ENCODE measurements around the gene CLCN2.
A peak's percentile ranks its signal among the peaks of the same experiment; 100 is the strongest.

CLCN2 gene

DNA sequence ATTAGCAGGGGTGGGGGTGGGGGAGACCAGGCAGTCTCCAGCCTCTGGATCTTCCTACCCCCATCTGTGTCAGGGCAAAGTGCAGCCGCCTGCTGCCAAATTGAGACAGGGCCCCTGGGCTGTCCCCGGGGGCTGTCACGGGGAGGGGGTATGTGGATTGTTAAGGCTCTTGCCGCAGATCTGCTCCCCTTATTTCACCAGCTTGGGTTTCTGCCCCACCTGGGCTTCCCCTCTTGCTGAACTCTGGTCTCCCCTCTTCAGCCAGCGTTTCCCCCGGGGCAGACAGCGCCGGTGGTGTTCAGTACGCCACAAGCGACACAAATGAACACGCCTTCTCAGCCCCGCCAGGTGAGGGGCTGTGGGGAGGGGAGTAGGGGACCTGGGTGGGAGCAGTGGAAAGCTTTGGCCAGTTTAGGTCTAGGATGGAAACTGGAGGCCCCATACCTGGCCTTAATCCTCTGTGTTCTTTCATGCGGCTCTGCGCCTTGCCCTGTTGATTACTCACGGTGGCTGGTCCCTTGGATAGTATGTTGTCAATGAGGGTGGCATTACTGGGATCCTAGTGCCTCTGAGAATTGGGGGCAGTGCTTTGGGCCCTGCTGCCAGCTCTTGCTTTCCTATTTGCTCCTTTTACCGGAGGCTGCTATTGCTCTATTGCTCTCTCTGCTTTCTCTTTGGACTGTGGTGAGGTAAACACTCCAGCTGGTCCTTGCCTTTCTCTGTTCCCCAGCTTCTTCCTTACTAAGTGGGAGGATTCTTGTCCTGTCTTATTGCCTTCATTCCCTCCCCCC lies 45.3 kb downstream of the CLCN2 start:
- TF ChIP-seq ZFX (IDR thresholded peaks at IDR 0.05), result no peak
- TF ChIP-seq, protein P1, sequence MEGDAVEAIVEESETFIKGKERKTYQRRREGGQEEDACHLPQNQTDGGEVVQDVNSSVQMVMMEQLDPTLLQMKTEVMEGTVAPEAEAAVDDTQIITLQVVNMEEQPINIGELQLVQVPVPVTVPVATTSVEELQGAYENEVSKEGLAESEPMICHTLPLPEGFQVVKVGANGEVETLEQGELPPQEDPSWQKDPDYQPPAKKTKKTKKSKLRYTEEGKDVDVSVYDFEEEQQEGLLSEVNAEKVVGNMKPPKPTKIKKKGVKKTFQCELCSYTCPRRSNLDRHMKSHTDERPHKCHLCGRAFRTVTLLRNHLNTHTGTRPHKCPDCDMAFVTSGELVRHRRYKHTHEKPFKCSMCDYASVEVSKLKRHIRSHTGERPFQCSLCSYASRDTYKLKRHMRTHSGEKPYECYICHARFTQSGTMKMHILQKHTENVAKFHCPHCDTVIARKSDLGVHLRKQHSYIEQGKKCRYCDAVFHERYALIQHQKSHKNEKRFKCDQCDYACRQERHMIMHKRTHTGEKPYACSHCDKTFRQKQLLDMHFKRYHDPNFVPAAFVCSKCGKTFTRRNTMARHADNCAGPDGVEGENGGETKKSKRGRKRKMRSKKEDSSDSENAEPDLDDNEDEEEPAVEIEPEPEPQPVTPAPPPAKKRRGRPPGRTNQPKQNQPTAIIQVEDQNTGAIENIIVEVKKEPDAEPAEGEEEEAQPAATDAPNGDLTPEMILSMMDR (conservative IDR thresholded peaks at IDR 0.05), result no peak
- H3K27ac ChIP-seq, result peak overlapping the region; percentile 95

DNA sequence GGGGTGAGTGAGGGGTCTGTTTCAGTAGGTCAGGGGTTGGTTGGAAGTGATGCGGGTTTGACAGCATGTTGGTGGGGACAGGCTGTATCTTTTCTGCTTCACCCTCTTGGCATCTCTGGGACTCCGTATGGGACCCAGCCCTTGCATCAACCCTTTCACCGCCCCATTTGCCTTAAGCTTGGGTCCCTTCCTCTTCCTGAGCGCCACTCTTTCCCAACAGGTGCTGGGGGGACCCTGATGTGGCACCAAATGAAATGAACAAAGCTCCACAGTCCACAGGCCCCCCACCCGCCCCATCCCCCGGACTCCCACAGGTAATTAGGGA lies 45.9 kb downstream of the CLCN2 start:
- H3K27ac ChIP-seq, result peak overlapping the region; percentile 95
- no peak for TF ChIP-seq ZFX (IDR thresholded peaks at IDR 0.05)
- TF ChIP-seq, protein P1 (conservative IDR thresholded peaks at IDR 0.05), result no peak

DNA sequence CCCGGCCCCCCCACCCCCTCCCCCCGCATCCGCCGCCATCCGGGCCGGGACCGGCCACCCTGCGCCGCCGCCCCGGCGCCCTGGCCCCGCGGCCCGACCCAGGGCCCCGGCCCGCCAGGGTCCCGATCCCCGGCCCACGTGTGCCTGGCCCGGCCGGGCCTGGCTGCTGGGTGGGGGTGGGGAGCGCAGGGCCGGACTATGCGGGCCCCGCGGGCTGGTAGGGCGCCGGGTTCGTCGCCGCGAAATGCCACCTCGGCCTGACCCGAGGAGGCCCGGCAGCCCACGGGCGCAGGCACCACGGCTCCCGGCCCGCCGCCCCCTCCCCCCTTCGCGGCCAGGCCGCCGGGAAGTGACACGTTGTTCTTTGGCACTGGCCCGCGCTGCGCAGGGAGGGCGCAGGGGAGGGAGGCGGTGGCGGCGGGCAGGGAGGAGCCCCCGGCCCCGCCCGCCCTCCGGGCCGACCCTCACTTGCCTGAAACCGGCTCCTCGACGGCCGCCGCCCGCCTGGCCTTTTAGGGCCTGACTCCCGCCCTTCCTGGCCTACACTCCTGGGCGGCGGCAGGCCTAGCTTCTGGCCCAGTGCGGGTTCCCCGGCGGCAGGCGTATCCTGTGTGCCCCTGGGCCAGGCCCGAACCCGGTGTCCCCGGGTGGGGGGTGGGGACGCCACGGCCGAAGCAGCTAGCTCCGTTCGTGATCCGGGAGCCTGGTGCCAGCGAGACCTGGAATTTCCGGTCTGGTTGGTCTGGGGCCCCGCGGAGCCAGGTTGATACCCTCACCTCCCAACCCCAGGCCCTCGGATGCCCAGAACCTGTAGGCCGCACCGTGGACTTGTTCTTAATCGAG lies 46.5 kb downstream of the CLCN2 start:
- peak overlapping the region; percentile 95 for H3K27ac ChIP-seq
- TF ChIP-seq, protein P1 (conservative IDR thresholded peaks at IDR 0.05), result no peak
- TF ChIP-seq ZFX (IDR thresholded peaks at IDR 0.05), result peak; percentile 94

DNA sequence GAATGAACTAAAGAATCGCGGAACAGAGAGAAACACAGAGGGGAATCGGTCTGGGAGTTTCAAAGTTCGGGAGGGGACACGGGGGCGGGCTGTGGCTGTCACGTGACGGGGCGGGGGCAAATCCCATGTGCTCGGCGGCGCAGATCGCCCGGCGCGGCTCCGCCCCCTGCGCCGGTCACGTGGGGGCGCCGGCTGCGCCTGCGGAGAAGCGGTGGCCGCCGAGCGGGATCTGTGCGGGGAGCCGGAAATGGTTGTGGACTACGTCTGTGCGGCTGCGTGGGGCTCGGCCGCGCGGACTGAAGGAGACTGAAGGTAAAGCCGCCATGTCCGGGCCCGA lies 47.1 kb downstream of the CLCN2 start, which contains the start of gene EIF4G1:
TSS of gene EIF4G1 (plus strand) at position 244 of the 337 bp plus-strand sequence. CDS start 1,191 bp downstream, outside the sequence.
- TF ChIP-seq ZFX (IDR thresholded peaks at IDR 0.05), result no peak
- TF ChIP-seq, protein P1 (conservative IDR thresholded peaks at IDR 0.05), result no peak
- peak within 1 kb of the TSS; percentile 95 for H3K27ac ChIP-seq

DNA sequence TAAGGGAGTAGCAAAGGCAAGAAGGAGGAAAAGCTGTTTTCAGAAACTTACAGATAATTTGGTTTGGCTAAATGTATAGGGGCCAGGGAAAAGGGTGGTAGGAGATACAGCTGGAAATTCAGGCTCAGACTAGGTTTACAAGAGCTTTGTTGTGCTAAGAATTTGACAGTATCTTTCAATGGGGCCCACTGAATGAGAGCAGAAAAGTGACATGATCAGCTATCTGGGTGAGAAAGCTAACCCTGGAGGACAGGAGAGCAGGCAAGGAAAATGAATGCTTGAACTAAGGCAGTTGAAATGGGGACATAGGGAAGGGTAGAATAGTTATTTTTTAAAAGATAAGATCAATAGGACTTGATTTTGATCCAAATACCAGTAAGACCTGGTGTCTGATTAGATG lies 49.8 kb downstream of the CLCN2 start:
- no peak overlapping the region for H3K27ac ChIP-seq

DNA sequence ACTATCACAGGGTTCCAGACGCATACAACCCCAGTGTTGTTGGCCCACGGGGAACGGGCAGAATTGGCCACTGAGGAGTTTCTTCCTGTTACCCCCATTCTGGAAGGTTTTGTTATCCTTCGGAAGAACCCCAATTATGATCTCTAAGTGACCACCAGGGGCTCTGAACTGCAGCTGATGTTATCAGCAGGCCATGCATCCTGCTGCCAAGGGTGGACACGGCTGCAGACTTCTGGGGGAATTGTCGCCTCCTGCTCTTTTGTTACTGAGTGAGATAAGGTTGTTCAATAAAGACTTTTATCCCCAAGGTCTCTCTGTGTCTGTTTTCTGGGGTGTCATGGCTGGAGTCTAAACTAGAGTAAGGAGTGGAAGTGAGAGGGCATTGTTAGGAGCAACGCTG lies 52.7 kb downstream of the CLCN2 start:
- no peak overlapping the region for H3K27ac ChIP-seq
- TF ChIP-seq ZFX (IDR thresholded peaks at IDR 0.05), result no peak
- TF ChIP-seq, protein P1 (conservative IDR thresholded peaks at IDR 0.05), result no peak

More for the DNA sequence above, 49.8 kb downstream of the CLCN2 start:
- TF ChIP-seq, protein P1 (conservative IDR thresholded peaks at IDR 0.05), result no peak
- no peak for TF ChIP-seq ZFX (IDR thresholded peaks at IDR 0.05)

DNA sequence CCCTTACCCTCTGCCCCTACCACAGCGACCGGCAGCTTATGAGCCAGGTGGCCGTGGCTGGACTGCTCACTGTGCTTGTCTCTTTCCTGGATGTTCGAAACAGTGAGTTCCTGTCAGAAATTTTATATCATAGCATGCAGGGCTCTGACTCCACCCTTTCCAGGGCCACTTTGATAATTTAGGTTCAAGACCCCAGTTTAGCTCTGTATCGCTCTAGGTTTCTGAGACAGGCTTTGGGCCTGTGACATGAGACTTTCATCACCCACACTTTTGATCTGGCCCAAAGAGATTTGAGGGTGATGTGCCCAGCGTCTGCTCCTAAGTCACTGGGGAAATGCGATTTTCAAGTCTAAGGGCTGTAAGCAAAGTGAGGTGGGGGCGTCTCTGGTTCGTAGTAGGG lies 53.5 kb downstream of the CLCN2 start:
- H3K27ac ChIP-seq, result no peak overlapping the region
- TF ChIP-seq, protein P1 (conservative IDR thresholded peaks at IDR 0.05), result no peak
- no peak for TF ChIP-seq ZFX (IDR thresholded peaks at IDR 0.05)
